Hepatocyte (in vitro differentiated cells): ENCODE data around the gene TIAM1.

Experiments used
- CTCF ChIP-seq: fragments of 200-600 bp; sonication (generic); IDR thresholded peaks from 2 replicates; pipeline ENCODE4 v1.5.1; 2016; ENCODE audit warnings: antibody characterized with exemption, mild to moderate bottlenecking; ENCODE audit not compliant: poor library complexity
- EZH2 ChIP-seq: fragments of 200-600 bp; sonication (generic); IDR thresholded peaks from 2 replicates; pipeline ENCODE4 v1.6.1; 2016; ENCODE audit warnings: antibody characterized with exemption, mild to moderate bottlenecking, borderline replicate concordance
- EZH2phosphoT487 ChIP-seq: fragments of 200-600 bp; sonication (generic); IDR thresholded peaks from one replicate; pipeline ENCODE4 v1.6.1; 2018; ENCODE audit warnings: antibody characterized with exemption, mild to moderate bottlenecking, low read depth, moderate library complexity; ENCODE audit not compliant: unreplicated experiment, severe bottlenecking

GRCh38 chr21:31111093-31111492 lies 233.0 kb downstream of the TIAM1 start:
- TF ChIP-seq CTCF, result no peak
- TF ChIP-seq EZH2, result no peak
- TF ChIP-seq EZH2phosphoT487, result no peak
